ENCODE results near the gene TMA7. TPM values are rescaled to one million over a fixed set of nuclear protein-coding genes. Genes with fewer than 3 reads are reported as not detected.

TMA7 gene
- total and polyA plus RNA-seq, 4 donors: 75.2 to 241 (median 113) TPM

DNA sequence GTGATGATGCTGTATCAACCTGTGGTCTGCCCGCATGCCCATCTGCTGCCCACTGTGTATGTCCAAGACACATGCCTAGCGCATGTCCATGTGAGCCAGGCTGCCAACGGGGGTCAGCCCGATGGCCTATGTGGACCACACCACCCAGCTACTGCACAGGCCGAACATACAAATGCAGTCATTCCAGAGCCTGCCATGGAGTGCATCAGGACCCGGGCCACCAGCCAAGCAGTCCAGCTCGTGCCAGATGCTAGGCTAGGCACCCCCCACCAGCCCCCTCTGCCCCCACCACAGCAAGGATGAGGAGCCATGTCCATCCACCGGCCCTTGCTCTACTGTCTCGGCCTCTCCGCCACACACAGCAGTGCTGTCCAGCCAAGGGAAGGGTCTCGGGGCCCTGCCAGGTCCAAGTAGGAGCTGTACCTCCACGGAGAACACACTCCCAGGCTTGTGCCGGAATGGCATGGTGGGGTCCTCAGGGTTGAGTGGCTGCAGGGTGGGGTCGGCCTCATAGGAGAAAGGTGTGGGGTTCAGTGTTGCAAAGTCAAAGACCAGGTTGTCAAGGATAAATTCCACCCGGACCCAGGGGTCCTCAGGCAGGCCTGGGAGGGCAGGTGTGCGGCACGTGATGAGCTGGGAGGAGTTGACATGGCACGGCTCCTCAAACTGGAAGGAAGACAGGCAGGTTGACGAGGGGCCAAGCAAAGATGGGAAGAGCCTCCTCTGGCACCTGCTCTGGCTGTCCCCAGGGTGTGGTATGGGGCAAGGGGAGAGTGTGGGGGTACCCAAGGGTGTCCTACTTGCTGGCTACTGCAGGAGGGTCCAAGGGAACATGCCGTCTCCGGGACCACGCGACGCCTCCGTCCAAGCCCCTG, 25.4 kb upstream of the TMA7 start:
- Histone ChIP-seq H3K27ac (ENCODE audit: low read depth in 1 of 2, low read length in 2 of 2) (no peak overlapping the region), H3K4me3 (ENCODE audit: low read depth in 1 of 3, low read length in 3 of 3) (no peak overlapping the region), H3K27me3 (ENCODE audit: control insufficient read depth in 4 of 4, insufficient read depth in 4 of 4, low read length in 3 of 4) (no peaks in the 10 kb centered on the region), H3K36me3 (ENCODE audit: control insufficient read depth in 4 of 4, insufficient read depth in 3 of 4, low read depth in 1 of 4, low read length in 3 of 4) (peaks cover 25 to 100% (median 57%) of the 10 kb centered on the region in 4 donors), H3K9ac (ENCODE audit: low read depth in 1 of 2, low read length in 2 of 2) (no peak overlapping the region), H3K9me3 (ENCODE audit: control insufficient read depth in 4 of 4, low read length in 3 of 4) (no peaks in the 10 kb centered on the region), H3K4me1 (ENCODE audit: control insufficient read depth in 4 of 4, insufficient read depth in 4 of 4, low read length in 3 of 4) (no peaks in the 10 kb centered on the region)
- TF ChIP-seq GABPA (IDR thresholded peaks at IDR 0.05 in 1 of 2, conservative IDR thresholded peaks at IDR 0.05 in 1 of 2): no peak
- TF ChIP-seq FOXA1 (IDR thresholded peaks at IDR 0.05): no peak
- TF ChIP-seq RAD21 (IDR thresholded peaks at IDR 0.05): no peak
- TF ChIP-seq, protein P1, sequence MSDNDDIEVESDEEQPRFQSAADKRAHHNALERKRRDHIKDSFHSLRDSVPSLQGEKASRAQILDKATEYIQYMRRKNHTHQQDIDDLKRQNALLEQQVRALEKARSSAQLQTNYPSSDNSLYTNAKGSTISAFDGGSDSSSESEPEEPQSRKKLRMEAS (IDR thresholded peaks at IDR 0.05): no peak
- TF ChIP-seq, protein P2, sequence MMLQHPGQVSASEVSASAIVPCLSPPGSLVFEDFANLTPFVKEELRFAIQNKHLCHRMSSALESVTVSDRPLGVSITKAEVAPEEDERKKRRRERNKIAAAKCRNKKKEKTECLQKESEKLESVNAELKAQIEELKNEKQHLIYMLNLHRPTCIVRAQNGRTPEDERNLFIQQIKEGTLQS (IDR thresholded peaks at IDR 0.05): no peak
- TF ChIP-seq HNF4A (conservative IDR thresholded peaks at IDR 0.05): no peak
- TF ChIP-seq TAF1 (conservative IDR thresholded peaks at IDR 0.05): no peak
- TF ChIP-seq RXRA (IDR thresholded peaks at IDR 0.05): no peak
- no peak for TF ChIP-seq JUND (IDR thresholded peaks at IDR 0.05)
- TF ChIP-seq NR2F2 (IDR thresholded peaks at IDR 0.05): no peak
- no peak for TF ChIP-seq FOXA2 (IDR thresholded peaks at IDR 0.05)
- TF ChIP-seq, protein P3, sequence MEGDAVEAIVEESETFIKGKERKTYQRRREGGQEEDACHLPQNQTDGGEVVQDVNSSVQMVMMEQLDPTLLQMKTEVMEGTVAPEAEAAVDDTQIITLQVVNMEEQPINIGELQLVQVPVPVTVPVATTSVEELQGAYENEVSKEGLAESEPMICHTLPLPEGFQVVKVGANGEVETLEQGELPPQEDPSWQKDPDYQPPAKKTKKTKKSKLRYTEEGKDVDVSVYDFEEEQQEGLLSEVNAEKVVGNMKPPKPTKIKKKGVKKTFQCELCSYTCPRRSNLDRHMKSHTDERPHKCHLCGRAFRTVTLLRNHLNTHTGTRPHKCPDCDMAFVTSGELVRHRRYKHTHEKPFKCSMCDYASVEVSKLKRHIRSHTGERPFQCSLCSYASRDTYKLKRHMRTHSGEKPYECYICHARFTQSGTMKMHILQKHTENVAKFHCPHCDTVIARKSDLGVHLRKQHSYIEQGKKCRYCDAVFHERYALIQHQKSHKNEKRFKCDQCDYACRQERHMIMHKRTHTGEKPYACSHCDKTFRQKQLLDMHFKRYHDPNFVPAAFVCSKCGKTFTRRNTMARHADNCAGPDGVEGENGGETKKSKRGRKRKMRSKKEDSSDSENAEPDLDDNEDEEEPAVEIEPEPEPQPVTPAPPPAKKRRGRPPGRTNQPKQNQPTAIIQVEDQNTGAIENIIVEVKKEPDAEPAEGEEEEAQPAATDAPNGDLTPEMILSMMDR (IDR thresholded peaks at IDR 0.05; ENCODE audit: low read depth, low read length, missing input control): no peak
- TF ChIP-seq REST (IDR thresholded peaks at IDR 0.05): no peak
- no peak for TF ChIP-seq HNF4G (IDR thresholded peaks at IDR 0.05)
- no peak for TF ChIP-seq EGR1 (IDR thresholded peaks at IDR 0.05; ENCODE audit: low read depth in 2 of 2)
- TF ChIP-seq ZBTB33 (IDR thresholded peaks at IDR 0.05): no peak
- TF ChIP-seq SP1 (IDR thresholded peaks at IDR 0.05): no peak
- 90% methylated on average over 25 of the region's 25 CpGs for WGBS
- DNase-seq (ENCODE audit: low spot score): no peak

All from liver (tissue), 9 donors.